ENCODE results near the gene HELQ. TPM values are rescaled to one million over a fixed set of nuclear protein-coding genes. Genes with fewer than 3 reads are reported as not detected.

HELQ gene
- total and polyA plus RNA-seq, 10 of the 15 experiments (the other 5 are each of a cell fraction or from before 2014, with no cell fraction given): 4.5 to 13.3 (median 10.6) TPM

DNA sequence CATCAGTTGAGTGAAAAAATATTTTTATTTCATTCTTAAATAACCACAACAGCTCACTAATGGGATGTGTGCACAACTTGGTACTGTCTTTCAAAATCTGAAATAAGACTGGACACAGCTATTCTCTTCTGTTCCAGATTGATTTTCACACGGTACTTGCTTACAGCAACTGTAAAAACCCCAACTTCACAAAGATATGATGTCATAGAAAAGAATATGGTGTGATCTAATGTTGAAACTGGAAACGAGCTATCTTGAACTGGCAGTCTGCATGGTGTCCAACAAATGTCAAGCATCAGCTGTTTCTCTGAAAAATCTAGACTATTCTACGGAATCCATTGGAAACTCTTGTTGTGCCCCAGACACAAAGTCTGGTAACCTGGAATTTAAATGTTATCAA is 14.7 kb downstream of the HELQ start (continued):
- no peak for TF ChIP-seq SUZ12 (IDR thresholded peaks at IDR 0.05; ENCODE audit: unreplicated experiment)
- no peak for TF ChIP-seq PAX5 (IDR thresholded peaks at IDR 0.05; ENCODE audit: borderline replicate concordance, low read depth, low read length)
- TF ChIP-seq, protein P1, sequence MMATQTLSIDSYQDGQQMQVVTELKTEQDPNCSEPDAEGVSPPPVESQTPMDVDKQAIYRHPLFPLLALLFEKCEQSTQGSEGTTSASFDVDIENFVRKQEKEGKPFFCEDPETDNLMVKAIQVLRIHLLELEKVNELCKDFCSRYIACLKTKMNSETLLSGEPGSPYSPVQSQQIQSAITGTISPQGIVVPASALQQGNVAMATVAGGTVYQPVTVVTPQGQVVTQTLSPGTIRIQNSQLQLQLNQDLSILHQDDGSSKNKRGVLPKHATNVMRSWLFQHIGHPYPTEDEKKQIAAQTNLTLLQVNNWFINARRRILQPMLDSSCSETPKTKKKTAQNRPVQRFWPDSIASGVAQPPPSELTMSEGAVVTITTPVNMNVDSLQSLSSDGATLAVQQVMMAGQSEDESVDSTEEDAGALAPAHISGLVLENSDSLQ (IDR thresholded peaks at IDR 0.05): no peak
- TF ChIP-seq RAD51 (IDR thresholded peaks at IDR 0.05): no peak
- TF ChIP-seq POU2F2 (IDR thresholded peaks at IDR 0.05; ENCODE audit: borderline replicate concordance, low read depth, low read length): no peak
- TF ChIP-seq YY1 (IDR thresholded peaks at IDR 0.05; ENCODE audit: low read depth, low read length): no peak
- no peak for TF ChIP-seq JUND (IDR thresholded peaks at IDR 0.05; ENCODE audit: low read depth, low read length)
- no peak for TF ChIP-seq SRF (IDR thresholded peaks at IDR 0.05; ENCODE audit: low read depth in 2 of 2, low read length in 2 of 2)
- TF ChIP-seq ATF7 (IDR thresholded peaks at IDR 0.05; ENCODE audit: low read depth): peak; percentile 65
- no peak for TF ChIP-seq FOXM1 (IDR thresholded peaks at IDR 0.05; ENCODE audit: low read depth, low read length)
- TF ChIP-seq, protein P2, sequence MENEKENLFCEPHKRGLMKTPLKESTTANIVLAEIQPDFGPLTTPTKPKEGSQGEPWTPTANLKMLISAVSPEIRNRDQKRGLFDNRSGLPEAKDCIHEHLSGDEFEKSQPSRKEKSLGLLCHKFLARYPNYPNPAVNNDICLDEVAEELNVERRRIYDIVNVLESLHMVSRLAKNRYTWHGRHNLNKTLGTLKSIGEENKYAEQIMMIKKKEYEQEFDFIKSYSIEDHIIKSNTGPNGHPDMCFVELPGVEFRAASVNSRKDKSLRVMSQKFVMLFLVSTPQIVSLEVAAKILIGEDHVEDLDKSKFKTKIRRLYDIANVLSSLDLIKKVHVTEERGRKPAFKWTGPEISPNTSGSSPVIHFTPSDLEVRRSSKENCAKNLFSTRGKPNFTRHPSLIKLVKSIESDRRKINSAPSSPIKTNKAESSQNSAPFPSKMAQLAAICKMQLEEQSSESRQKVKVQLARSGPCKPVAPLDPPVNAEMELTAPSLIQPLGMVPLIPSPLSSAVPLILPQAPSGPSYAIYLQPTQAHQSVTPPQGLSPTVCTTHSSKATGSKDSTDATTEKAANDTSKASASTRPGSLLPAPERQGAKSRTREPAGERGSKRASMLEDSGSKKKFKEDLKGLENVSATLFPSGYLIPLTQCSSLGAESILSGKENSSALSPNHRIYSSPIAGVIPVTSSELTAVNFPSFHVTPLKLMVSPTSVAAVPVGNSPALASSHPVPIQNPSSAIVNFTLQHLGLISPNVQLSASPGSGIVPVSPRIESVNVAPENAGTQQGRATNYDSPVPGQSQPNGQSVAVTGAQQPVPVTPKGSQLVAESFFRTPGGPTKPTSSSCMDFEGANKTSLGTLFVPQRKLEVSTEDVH (IDR thresholded peaks at IDR 0.05; ENCODE audit: low read depth, partially characterized antibody): no peak
- TF ChIP-seq CREB1 (IDR thresholded peaks at IDR 0.05; ENCODE audit: low read depth): peak; percentile 58; the same call in 1 of the 2 replicates
- TF ChIP-seq, protein P3, sequence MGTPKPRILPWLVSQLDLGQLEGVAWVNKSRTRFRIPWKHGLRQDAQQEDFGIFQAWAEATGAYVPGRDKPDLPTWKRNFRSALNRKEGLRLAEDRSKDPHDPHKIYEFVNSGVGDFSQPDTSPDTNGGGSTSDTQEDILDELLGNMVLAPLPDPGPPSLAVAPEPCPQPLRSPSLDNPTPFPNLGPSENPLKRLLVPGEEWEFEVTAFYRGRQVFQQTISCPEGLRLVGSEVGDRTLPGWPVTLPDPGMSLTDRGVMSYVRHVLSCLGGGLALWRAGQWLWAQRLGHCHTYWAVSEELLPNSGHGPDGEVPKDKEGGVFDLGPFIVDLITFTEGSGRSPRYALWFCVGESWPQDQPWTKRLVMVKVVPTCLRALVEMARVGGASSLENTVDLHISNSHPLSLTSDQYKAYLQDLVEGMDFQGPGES (IDR thresholded peaks at IDR 0.05): no peak
- TF ChIP-seq, protein P4, sequence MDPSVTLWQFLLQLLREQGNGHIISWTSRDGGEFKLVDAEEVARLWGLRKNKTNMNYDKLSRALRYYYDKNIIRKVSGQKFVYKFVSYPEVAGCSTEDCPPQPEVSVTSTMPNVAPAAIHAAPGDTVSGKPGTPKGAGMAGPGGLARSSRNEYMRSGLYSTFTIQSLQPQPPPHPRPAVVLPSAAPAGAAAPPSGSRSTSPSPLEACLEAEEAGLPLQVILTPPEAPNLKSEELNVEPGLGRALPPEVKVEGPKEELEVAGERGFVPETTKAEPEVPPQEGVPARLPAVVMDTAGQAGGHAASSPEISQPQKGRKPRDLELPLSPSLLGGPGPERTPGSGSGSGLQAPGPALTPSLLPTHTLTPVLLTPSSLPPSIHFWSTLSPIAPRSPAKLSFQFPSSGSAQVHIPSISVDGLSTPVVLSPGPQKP (IDR thresholded peaks at IDR 0.05; ENCODE audit: low read depth, low read length): no peak
- no peak for TF ChIP-seq CEBPB (IDR thresholded peaks at IDR 0.05; ENCODE audit: borderline replicate concordance in 1 of 2, low read depth in 2 of 2, low read length in 2 of 2)
- no peak for TF ChIP-seq RFX5 (IDR thresholded peaks at IDR 0.05; ENCODE audit: low read depth, low read length)
